GM06990 (cell line): ENCODE data around the gene MAP7D2.

ENCODE experiments used
- DNase-seq: peaks from one replicate; pipeline ENCODE4 v3.0.0-alpha.2; 2011; ENCODE audit not compliant: insufficient read length; ENCODE audit errors: extremely low read depth
- H3K27me3 ChIP-seq: replicated peaks from 2 replicates; pipeline ENCODE4 v1.6.0; 2011; ENCODE audit warnings: low read length; ENCODE audit not compliant: control insufficient read depth, insufficient read depth
- H3K36me3 ChIP-seq: 2 replicates; pipeline ENCODE4 v1.5.1; 2011; ENCODE audit warnings: low read length; ENCODE audit not compliant: control insufficient read depth, insufficient read depth
- H3K4me3 ChIP-seq: replicated peaks from 2 replicates; pipeline ENCODE4 v1.5.1; 2011; ENCODE audit warnings: low read depth, mild to moderate bottlenecking, control low read depth, low read length
- CTCF ChIP-seq: IDR thresholded peaks from 2 replicates; pipeline ENCODE4 v1.5.1; 2011; ENCODE audit warnings: low read length, control low read depth, mild to moderate bottlenecking, inconsistent platforms; ENCODE audit not compliant: insufficient read depth, poor library complexity, severe bottlenecking

MAP7D2 gene

DNA sequence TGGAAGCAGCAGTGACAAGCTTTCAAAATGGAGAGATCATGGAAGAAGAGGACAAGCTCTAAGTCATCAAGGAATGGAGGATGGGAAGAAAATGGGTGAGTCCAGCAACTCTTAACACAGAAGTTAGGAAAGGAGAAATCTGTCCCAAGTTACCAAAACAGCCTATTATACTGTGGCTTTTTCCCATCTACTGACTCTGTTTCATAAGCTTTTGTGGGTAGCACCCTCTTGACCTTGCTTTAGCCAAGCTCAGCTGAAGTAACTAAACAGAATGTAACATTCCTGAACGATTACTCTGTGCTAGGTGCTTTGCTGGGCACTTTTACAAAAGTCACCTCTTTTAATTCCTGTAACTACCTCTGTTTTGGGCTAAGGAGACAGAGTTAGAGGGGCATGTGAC, 54.9 kb downstream of the MAP7D2 start:
- H3K27me3 ChIP-seq = no peaks in the 10 kb centered on the region
- H3K36me3 ChIP-seq = no peaks in the 10 kb centered on the region
- DNase-seq = no peak
- H3K4me3 ChIP-seq = no peak overlapping the region
- no peak for TF ChIP-seq CTCF

- peak; percentile 12 for TF ChIP-seq CTCF
- peak; percentile 47 for DNase-seq
Observed at GRCh38 chrX:20060961-20061748, 55.6 kb downstream of the MAP7D2 start.

DNA sequence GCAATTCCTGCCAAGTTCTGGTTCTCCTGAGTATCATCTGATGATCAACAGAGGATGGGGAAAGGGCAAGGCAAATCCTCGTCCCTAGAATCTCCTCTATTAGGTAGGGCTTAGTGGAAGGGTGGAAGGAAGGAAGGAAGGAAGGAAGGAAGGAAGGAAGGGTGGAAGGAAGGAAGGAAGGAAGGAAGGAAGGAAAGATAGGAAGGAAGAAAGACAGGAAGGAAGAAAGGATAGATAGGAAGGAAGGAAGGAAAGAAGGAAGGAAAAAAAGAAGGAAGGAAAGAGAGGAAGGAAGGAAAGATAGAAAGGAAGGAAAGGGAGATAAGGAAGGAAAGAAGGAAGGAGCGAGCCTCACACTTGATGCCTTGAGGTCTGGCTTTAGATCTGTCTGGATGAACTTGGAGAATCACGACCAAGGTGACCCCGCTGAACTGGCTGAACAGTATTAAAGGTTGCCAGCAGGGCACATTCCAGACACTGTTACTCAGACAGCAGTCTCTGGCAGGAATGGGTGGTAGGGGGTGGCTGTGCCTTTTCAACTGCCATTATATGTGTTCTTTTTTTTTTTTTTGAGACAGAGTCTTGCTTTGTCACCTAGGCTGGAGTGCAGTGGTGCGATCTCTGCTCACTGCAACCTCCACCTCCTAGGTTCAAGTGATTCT, 57.1 kb downstream of the MAP7D2 start:
- Histone ChIP-seq H3K27me3 (no peaks in the 10 kb centered on the region), H3K4me3 (no peak overlapping the region), H3K36me3 (no peaks in the 10 kb centered on the region)
- TF ChIP-seq CTCF = no peak
- no peak for DNase-seq

More at GRCh38 chrX:20060961-20061748, 55.6 kb downstream of the MAP7D2 start:
- H3K4me3 ChIP-seq = no peak overlapping the region
- H3K36me3 ChIP-seq = no peaks in the 10 kb centered on the region
- H3K27me3 ChIP-seq = no peaks in the 10 kb centered on the region

GRCh38 chrX:20057479-20057878, 59.2 kb downstream of the MAP7D2 start:
- no peak for DNase-seq
- TF ChIP-seq CTCF = no peak
- Histone ChIP-seq H3K4me3 (no peak overlapping the region), H3K27me3 (no peaks in the 10 kb centered on the region), H3K36me3 (no peaks in the 10 kb centered on the region)

DNA sequence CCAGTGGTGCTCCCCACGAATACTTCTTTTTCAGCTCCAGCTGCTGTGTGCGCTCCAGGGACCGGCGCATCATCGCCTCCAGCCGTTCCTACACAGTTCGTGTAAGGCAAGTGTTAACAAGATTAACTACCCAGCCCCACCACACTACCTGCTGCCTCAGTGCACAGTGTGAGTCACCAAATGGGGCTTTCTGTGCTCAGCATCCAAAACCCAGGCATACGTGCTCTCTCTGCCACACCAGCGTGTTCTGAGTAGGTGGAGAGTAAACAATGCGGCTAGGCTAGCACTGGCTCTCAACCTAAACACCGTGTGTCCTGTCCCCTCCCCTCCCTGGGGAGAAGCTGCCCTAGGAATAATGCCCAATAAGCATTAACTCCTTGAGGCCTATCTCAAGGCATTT, 60.0 kb downstream of the MAP7D2 start:
- TF ChIP-seq CTCF = no peak
- DNase-seq = no peak
- no peak overlapping the region for H3K4me3 ChIP-seq
- H3K36me3 ChIP-seq = no peaks in the 10 kb centered on the region
- no peaks in the 10 kb centered on the region for H3K27me3 ChIP-seq
